Progenitor cell of endocrine pancreas (in vitro differentiated cells): ENCODE results near the gene CPSF4. TPM values are rescaled to one million over a fixed set of nuclear protein-coding genes. Genes with fewer than 3 reads are reported as not detected.
A peak's percentile ranks its signal among the peaks of the same experiment; 100 is the strongest.

Experiments
- DNase-seq: peaks from one replicate; pipeline ENCODE4 v3.0.0; 2021; ENCODE audit warnings: low spot score; ENCODE audit not compliant: unreplicated experiment
- H3K27ac Mint-ChIP-seq: 2 replicates; pipeline ENCODE4 v1.8.0; 2021; ENCODE audit warnings: mild to moderate bottlenecking, moderate library complexity, mixed read lengths
- H3K27me3 Mint-ChIP-seq: 2 replicates; pipeline ENCODE4 v1.8.0; 2021; ENCODE audit warnings: mixed read lengths
- H3K36me3 Mint-ChIP-seq: 2 replicates; pipeline ENCODE4 v1.8.0; 2022; ENCODE audit warnings: mixed read lengths; ENCODE audit not compliant: insufficient read depth
- H3K4me1 Mint-ChIP-seq: 2 replicates; pipeline ENCODE4 v1.8.0; 2021; ENCODE audit warnings: low read depth, mixed read lengths
- H3K4me3 Mint-ChIP-seq: 2 replicates; pipeline ENCODE4 v1.8.0; 2021; ENCODE audit warnings: low read depth, mild to moderate bottlenecking, moderate library complexity, mixed read lengths
- H3K9me3 Mint-ChIP-seq: 2 replicates; pipeline ENCODE4 v1.8.0; 2021; ENCODE audit warnings: low read depth, mixed read lengths
- total RNA-seq: library from RNA; stranded (reverse); gene quantifications from 2 replicates; pipeline ENCODE4 v1.2.1, GENCODE V29; 2021
- TF ChIP-seq, protein P1 (sequence below): fragments of 200-600 bp; sonication (generic); IDR thresholded peaks from one replicate; pipeline ENCODE4 v1.5.0; 2021; ENCODE audit warnings: antibody characterized with exemption, mild to moderate bottlenecking; ENCODE audit not compliant: unreplicated experiment

Gene CPSF4
- total RNA-seq, 1 donor from 2014 or later, result 77.4 TPM

DNA sequence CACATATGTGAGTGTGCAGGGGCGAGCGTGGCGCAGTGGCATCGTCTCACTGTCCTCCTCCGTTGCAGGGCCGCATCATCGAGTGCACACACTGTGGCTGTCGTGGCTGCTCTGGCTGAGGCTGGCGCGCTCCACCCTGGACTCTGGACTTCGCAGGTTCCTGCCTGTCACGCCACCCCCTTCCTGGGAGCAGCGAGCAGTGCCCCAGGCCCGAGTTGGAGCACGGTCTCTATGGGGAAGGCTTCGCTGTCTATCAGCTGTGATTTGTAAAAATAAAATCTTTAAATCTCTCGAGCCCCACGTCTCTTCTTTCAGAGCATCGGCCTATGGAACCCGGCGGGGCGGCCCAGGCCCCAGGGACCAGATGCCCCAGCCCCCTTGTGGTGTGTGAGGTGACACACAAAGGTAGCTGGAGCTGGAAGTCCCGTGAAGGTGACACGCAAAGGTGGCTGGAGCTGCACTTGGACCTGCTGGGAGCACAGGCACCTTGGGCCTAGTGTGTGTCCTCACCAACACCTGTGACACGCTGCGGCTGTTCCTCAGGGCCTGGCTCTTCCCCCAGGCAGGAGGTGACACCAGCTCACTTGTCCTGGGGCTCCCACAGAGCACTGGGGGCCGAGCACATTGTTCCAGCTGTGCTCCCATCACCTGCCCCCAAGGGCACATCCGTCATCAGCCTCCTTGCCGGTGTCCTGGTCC lies 19.3 kb upstream of the CPSF4 start:
- no peak for DNase-seq
- H3K4me1 Mint-ChIP-seq, result no peaks in the 10 kb centered on the region
- H3K9me3 Mint-ChIP-seq, result no peaks in the 10 kb centered on the region
- peaks cover 24% of the 10 kb centered on the region for H3K36me3 Mint-ChIP-seq
- TF ChIP-seq, protein P1, sequence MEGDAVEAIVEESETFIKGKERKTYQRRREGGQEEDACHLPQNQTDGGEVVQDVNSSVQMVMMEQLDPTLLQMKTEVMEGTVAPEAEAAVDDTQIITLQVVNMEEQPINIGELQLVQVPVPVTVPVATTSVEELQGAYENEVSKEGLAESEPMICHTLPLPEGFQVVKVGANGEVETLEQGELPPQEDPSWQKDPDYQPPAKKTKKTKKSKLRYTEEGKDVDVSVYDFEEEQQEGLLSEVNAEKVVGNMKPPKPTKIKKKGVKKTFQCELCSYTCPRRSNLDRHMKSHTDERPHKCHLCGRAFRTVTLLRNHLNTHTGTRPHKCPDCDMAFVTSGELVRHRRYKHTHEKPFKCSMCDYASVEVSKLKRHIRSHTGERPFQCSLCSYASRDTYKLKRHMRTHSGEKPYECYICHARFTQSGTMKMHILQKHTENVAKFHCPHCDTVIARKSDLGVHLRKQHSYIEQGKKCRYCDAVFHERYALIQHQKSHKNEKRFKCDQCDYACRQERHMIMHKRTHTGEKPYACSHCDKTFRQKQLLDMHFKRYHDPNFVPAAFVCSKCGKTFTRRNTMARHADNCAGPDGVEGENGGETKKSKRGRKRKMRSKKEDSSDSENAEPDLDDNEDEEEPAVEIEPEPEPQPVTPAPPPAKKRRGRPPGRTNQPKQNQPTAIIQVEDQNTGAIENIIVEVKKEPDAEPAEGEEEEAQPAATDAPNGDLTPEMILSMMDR, result no peak
- H3K4me3 Mint-ChIP-seq, result no peak overlapping the region
- no peaks in the 10 kb centered on the region for H3K27me3 Mint-ChIP-seq
- H3K27ac Mint-ChIP-seq, result no peak overlapping the region

GRCh38 chr7:99420213-99420612 lies 18.5 kb upstream of the CPSF4 start:
- peak overlapping the region; percentile 59 for H3K27ac Mint-ChIP-seq
- TF ChIP-seq, protein P1, result no peak
- no peak for DNase-seq
- no peaks in the 10 kb centered on the region for H3K4me1 Mint-ChIP-seq
- H3K4me3 Mint-ChIP-seq, result no peak overlapping the region
- H3K36me3 Mint-ChIP-seq, result peaks cover 20% of the 10 kb centered on the region
- no peaks in the 10 kb centered on the region for H3K9me3 Mint-ChIP-seq
- no peaks in the 10 kb centered on the region for H3K27me3 Mint-ChIP-seq

- TF ChIP-seq, protein P1, result no peak
- H3K9me3 Mint-ChIP-seq, result no peaks in the 10 kb centered on the region
- H3K36me3 Mint-ChIP-seq, result peaks cover 18% of the 10 kb centered on the region
- H3K4me3 Mint-ChIP-seq, result no peak overlapping the region
- no peak for DNase-seq
- no peaks in the 10 kb centered on the region for H3K27me3 Mint-ChIP-seq
- no peak overlapping the region for H3K27ac Mint-ChIP-seq
- no peaks in the 10 kb centered on the region for H3K4me1 Mint-ChIP-seq
Measured at GRCh38 chr7:99420986-99421385, 17.8 kb upstream of the CPSF4 start.

DNA sequence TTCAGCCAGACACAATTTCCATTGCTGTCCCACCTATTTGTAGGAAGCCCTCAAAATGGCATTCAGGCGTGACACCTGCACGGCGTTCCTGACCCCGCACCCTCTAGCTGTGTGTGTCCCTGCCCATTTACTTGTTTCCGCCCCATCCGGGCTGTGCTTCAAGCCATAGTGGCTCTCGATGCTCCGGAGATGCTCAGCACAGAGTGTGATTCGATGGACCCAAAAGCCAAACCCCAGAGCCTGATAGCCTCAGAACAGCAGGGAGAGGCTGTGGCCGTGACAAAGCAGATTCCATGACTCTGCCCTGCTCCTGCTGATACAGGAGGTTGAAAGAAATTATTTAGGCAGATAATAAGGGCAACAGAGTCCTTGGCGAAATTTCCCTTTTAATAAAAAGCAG lies 16.6 kb upstream of the CPSF4 start:
- DNase-seq, result no peak
- TF ChIP-seq, protein P1, result no peak
- Mint-ChIP-seq H3K36me3 (peaks cover 12% of the 10 kb centered on the region), H3K4me1 (no peaks in the 10 kb centered on the region), H3K9me3 (no peaks in the 10 kb centered on the region), H3K27ac (peak overlapping the region; percentile 68), H3K27me3 (no peaks in the 10 kb centered on the region), H3K4me3 (no peak overlapping the region)

- H3K27ac Mint-ChIP-seq, result peak overlapping the region; percentile 65
- no peaks in the 10 kb centered on the region for H3K4me1 Mint-ChIP-seq
- H3K4me3 Mint-ChIP-seq, result no peak overlapping the region
- DNase-seq, result no peak
- TF ChIP-seq, protein P1, result no peak
- no peaks in the 10 kb centered on the region for H3K9me3 Mint-ChIP-seq
- peaks cover 8% of the 10 kb centered on the region for H3K36me3 Mint-ChIP-seq
- no peaks in the 10 kb centered on the region for H3K27me3 Mint-ChIP-seq
Measured at GRCh38 chr7:99422625-99423024, 16.1 kb upstream of the CPSF4 start.
